GM12872 (cell line): ENCODE measurements around the gene FAM89B.

Source experiments
- CTCF ChIP-seq: IDR thresholded peaks from 3 replicates; pipeline ENCODE4 v1.5.1; 2011; ENCODE audit warnings: low read depth, mild to moderate bottlenecking, low read length, moderate library complexity; ENCODE audit not compliant: insufficient read depth

FAM89B gene

GRCh38 chr11:65553301-65554001 lies 18.9 kb upstream of the FAM89B start:
- TF ChIP-seq CTCF: no peak

- TF ChIP-seq CTCF: no peak
These were observed 18.1 kb upstream of the FAM89B start for GRCh38 chr11:65554057-65554818.

- TF ChIP-seq CTCF: no peak
These were observed 17.4 kb upstream of the FAM89B start for GRCh38 chr11:65554842-65555430.

GRCh38 chr11:65555693-65556231 lies 16.6 kb upstream of the FAM89B start:
- no peak for TF ChIP-seq CTCF

GRCh38 chr11:65556470-65557279 lies 15.7 kb upstream of the FAM89B start:
- no peak for TF ChIP-seq CTCF

GRCh38 chr11:65557280-65558001 lies 14.9 kb upstream of the FAM89B start:
- TF ChIP-seq CTCF: no peak
